Lower leg skin (tissue), 3 donors: ENCODE results near the gene CLSTN2.

Source experiments
- POLR2A ChIP-seq, 2 donors: fragments of 450-650 bp; IDR thresholded peaks; one replicate each; pipeline ENCODE4 v1.6.1; 2016 to 2017; ENCODE audit warnings: antibody characterized with exemption in 2 of 2, mild to moderate bottlenecking in 1 of 2, moderate library complexity in 1 of 2
- TF ChIP-seq, protein P1 (sequence below), 3 donors: fragments of 450-650 bp; IDR thresholded peaks; one replicate each; pipeline ENCODE4 v1.5.1; 2016; ENCODE audit warnings: antibody characterized with exemption in 3 of 3, mild to moderate bottlenecking in 3 of 3, moderate library complexity in 2 of 3

DNA sequence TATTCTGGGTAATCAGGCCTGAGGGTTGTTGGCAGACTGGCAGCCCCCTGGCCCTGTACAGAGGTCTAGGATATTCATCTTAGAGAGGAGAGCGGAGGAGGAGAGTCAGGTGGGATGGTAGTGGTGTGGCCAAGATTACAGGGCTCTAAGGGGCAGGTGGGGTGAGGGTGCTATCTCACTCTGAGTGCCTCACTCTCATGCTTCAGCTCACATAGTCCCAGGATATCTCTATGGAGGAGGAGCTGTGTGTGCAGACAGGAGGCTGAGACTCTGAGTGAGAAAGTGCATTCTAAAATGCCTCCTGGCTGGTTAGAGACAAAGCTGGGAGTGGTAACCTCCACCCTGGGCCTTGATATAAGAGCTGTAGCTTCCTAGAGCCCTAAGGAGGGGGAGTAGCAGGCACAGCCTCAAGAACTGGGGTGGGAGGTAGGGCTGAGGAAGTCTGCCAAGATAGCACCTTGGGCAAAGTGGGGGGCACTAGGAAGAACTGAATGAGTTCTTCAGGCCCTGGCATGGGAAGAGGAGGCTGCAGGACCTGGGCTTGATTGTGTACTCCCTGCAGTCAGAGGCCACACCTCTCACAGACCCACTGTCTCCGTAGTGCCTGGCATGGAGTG, 39.9 kb downstream of the CLSTN2 start:
- TF ChIP-seq, protein P1, sequence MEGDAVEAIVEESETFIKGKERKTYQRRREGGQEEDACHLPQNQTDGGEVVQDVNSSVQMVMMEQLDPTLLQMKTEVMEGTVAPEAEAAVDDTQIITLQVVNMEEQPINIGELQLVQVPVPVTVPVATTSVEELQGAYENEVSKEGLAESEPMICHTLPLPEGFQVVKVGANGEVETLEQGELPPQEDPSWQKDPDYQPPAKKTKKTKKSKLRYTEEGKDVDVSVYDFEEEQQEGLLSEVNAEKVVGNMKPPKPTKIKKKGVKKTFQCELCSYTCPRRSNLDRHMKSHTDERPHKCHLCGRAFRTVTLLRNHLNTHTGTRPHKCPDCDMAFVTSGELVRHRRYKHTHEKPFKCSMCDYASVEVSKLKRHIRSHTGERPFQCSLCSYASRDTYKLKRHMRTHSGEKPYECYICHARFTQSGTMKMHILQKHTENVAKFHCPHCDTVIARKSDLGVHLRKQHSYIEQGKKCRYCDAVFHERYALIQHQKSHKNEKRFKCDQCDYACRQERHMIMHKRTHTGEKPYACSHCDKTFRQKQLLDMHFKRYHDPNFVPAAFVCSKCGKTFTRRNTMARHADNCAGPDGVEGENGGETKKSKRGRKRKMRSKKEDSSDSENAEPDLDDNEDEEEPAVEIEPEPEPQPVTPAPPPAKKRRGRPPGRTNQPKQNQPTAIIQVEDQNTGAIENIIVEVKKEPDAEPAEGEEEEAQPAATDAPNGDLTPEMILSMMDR (IDR thresholded peaks at IDR 0.05) = no peak
- no peak for TF ChIP-seq POLR2A (IDR thresholded peaks at IDR 0.05)
